ENCODE measurements around the gene ATP5F1C.

DNA sequence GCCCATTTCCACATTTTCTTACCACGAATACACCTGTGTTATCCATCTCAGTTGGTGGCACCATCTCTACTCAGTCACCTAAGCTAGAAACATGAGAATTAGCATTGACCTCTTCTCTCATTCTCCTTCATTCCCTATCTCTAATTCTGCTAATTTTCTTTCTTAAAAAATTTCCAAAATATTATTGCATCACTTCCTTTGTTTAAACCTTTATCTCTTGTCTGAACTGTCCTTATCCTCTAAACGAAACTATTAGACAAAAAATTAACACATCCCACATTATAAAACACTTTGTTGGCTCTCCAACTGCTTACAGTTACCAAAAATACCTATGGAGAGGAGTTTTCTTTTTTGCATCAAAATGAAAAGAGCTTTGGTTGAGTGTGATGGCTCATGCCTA, 48.6 kb downstream of the ATP5F1C start:
- TF ChIP-seq, protein P1, sequence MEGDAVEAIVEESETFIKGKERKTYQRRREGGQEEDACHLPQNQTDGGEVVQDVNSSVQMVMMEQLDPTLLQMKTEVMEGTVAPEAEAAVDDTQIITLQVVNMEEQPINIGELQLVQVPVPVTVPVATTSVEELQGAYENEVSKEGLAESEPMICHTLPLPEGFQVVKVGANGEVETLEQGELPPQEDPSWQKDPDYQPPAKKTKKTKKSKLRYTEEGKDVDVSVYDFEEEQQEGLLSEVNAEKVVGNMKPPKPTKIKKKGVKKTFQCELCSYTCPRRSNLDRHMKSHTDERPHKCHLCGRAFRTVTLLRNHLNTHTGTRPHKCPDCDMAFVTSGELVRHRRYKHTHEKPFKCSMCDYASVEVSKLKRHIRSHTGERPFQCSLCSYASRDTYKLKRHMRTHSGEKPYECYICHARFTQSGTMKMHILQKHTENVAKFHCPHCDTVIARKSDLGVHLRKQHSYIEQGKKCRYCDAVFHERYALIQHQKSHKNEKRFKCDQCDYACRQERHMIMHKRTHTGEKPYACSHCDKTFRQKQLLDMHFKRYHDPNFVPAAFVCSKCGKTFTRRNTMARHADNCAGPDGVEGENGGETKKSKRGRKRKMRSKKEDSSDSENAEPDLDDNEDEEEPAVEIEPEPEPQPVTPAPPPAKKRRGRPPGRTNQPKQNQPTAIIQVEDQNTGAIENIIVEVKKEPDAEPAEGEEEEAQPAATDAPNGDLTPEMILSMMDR (IDR thresholded peaks at IDR 0.05), result no peak
- no peak for TF ChIP-seq EZH2 (IDR thresholded peaks at IDR 0.05; ENCODE audit: borderline replicate concordance, insufficient read depth, low read depth, low read length, poor library complexity, severe bottlenecking)
